K562 (cell line): ENCODE data around the gene ARMH3. TPM values are rescaled to one million over a fixed set of nuclear protein-coding genes. Genes with fewer than 3 reads are reported as not detected.

Source experiments
- BCL6 ChIP-seq: fragments of 250-450 bp; sonication (Bioruptor Pico); IDR thresholded peaks from 2 replicates; pipeline ENCODE4 v1.4.0; 2020
- DPF2 ChIP-seq: fragments of 450-650 bp; IDR thresholded peaks from 2 replicates; pipeline ENCODE4 v1.6.1; 2016
- JUNB ChIP-seq: fragments of 450-650 bp; formaldehyde crosslinking; conservative IDR thresholded peaks from 2 replicates; pipeline ENCODE4 v1.4.0; 2020; ENCODE audit warnings: mild to moderate bottlenecking
- KAT2B ChIP-seq: IDR thresholded peaks from one replicate; pipeline ENCODE4 v1.6.1; 2012; ENCODE audit warnings: low read depth, mild to moderate bottlenecking, control low read depth, inconsistent platforms, low read length, moderate library complexity
- MIER1 ChIP-seq: fragments of 450-650 bp; IDR thresholded peaks from 2 replicates; pipeline ENCODE4 v1.6.1; 2016; ENCODE audit warnings: antibody characterized with exemption, mild to moderate bottlenecking, low read depth
- MTF1 ChIP-seq: fragments of 250-450 bp; sonication (Bioruptor Pico); IDR thresholded peaks from 2 replicates; pipeline ENCODE4 v1.9.0; 2021; ENCODE audit warnings: moderate library complexity, mild to moderate bottlenecking, inconsistent platforms, borderline replicate concordance
- RB1 ChIP-seq: fragments of 450-650 bp; IDR thresholded peaks from 2 replicates; pipeline ENCODE4 v1.6.1; 2017; ENCODE audit warnings: low read depth, mild to moderate bottlenecking
- RFX1 ChIP-seq: fragments of 450-650 bp; IDR thresholded peaks from 2 replicates; pipeline ENCODE4 v1.6.1; 2016; ENCODE audit warnings: mild to moderate bottlenecking, moderate library complexity
- RNF2 ChIP-seq: sonication (generic); IDR thresholded peaks from 2 replicates; pipeline ENCODE4 v1.6.1; 2016
- ZNF3 ChIP-seq: fragments of 250-450 bp; sonication (Bioruptor Pico); IDR thresholded peaks from 2 replicates; pipeline ENCODE4 v1.5.0; 2021; ENCODE audit warnings: mild to moderate bottlenecking, moderate library complexity
- polyA plus RNA-seq, 8 experiments: library from polyadenylated mRNA; depleted of rRNA in 4 of 8; stranded (reverse) in 5 of 8; unstranded in 3 of 8; fragments of >200 nt; fragmentation: Nextera tagmentation in 2 of 8; fragmentation: Illumina TruSeq in 1 of 8; extraction: Ambion mirVana in 2 of 8; extraction: Trizol in 1 of 8; gene quantifications; 2 replicates each; pipeline versions ENCODE4 v1.2.1 to v1.2.3, GENCODE V29; 2011 to 2014; ENCODE audit warnings: inconsistent platforms in 1 of 8, missing spikeins in 1 of 8
- total RNA-seq, 7 experiments: library from RNA; depleted of rRNA in 6 of 7; stranded (reverse); fragments of >200 nt in 6 of 7; fragmentation: Illumina TruSeq in 2 of 7; extraction: Trizol in 2 of 7; gene quantifications; 2 replicates each; pipeline versions ENCODE4 v1.2.1 to v1.2.3, GENCODE V29; 2011 to 2021; ENCODE audit warnings: low replicate concordance in 1 of 7
- TF ChIP-seq, protein P1 (sequence below), 2 experiments: fragments of 450-650 bp in 1 of 2; IDR thresholded peaks; 2 replicates each; pipeline ENCODE4 v1.6.1; 2011 to 2017; ENCODE audit warnings: low read depth in 2 of 2, antibody characterized with exemption in 1 of 2, borderline replicate concordance in 1 of 2, low read length in 1 of 2, mild to moderate bottlenecking in 1 of 2, mixed read lengths in 1 of 2; ENCODE audit not compliant: control insufficient read depth in 1 of 2
- TF ChIP-seq, protein P2 (sequence below), 2 experiments: fragments of 450-650 bp; conservative IDR thresholded peaks; 2 replicates each; pipeline ENCODE4 v1.6.1; 2017; ENCODE audit warnings: mild to moderate bottlenecking in 2 of 2, moderate library complexity in 2 of 2
- TF ChIP-seq, protein P3 (sequence below): fragments of 250-450 bp; sonication (Bioruptor Pico); IDR thresholded peaks from 2 replicates; pipeline ENCODE4 v1.5.0; 2021; ENCODE audit warnings: mild to moderate bottlenecking, borderline replicate concordance

ARMH3 gene
- total and polyA plus RNA-seq, 9 of the 15 experiments (the other 6 are each of a cell fraction or from before 2014, with no cell fraction given) = 0.29 to 0.73 TPM; not detected in 7

DNA sequence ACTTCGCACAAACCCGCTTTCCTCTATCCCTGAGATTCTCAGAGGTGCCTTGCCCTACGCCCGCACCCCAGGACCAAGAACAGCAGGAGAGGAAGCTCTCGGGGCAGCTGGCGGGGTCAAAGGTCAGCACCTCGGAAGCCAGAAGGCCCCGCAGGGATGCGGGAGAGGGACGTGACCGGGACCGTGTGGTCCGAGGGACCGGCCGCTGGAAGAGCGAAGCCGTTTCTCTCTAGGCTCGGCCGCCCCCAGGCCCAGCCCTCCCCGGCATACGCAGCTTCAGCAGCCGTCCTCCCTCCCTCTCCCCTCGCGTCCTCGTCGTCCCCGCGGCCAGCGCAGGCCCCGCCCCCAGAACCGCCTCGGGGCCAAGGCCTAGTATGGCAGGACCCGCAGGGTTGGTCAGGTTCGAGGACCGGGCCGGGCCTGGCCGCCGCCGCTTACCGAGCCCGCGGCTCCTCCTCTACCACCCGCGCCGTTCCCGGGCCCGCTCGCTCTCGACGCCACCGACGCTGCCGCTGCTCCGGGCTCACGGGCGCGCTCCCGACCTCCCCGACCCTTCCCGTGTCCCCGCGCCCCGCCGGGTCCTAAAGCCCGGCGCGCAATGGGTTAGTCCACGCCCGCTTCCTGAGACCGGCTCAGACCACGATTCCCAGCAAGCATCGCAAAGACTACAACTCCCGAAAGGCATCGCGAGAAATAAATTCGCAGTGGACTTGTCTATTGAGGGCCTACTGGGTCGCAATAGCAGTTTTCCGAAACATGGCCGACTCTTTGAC is at the start of gene ARMH3 (continued):
- TF ChIP-seq, protein P1, sequence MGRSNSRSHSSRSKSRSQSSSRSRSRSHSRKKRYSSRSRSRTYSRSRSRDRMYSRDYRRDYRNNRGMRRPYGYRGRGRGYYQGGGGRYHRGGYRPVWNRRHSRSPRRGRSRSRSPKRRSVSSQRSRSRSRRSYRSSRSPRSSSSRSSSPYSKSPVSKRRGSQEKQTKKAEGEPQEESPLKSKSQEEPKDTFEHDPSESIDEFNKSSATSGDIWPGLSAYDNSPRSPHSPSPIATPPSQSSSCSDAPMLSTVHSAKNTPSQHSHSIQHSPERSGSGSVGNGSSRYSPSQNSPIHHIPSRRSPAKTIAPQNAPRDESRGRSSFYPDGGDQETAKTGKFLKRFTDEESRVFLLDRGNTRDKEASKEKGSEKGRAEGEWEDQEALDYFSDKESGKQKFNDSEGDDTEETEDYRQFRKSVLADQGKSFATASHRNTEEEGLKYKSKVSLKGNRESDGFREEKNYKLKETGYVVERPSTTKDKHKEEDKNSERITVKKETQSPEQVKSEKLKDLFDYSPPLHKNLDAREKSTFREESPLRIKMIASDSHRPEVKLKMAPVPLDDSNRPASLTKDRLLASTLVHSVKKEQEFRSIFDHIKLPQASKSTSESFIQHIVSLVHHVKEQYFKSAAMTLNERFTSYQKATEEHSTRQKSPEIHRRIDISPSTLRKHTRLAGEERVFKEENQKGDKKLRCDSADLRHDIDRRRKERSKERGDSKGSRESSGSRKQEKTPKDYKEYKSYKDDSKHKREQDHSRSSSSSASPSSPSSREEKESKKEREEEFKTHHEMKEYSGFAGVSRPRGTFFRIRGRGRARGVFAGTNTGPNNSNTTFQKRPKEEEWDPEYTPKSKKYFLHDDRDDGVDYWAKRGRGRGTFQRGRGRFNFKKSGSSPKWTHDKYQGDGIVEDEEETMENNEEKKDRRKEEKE (IDR thresholded peaks at IDR 0.05; ENCODE audit: borderline replicate concordance in 1 of 2, control insufficient read depth in 1 of 2, low read depth in 2 of 2, low read length in 1 of 2) = no peak; a peak in 1 of 4 replicates
- TF ChIP-seq BCL6 (CRISPR knock-in tag) (no peak), MIER1 (no peak), KAT2B (no peak), ZNF3 (no peak), DPF2 (no peak), MTF1 (CRISPR knock-in tag) (no peak), JUNB (no peak), RNF2 (peak; percentile 40; the same call in 1 of the 2 replicates), RFX1 (no peak), RB1 (peak; percentile 91)
- TF ChIP-seq, protein P2, sequence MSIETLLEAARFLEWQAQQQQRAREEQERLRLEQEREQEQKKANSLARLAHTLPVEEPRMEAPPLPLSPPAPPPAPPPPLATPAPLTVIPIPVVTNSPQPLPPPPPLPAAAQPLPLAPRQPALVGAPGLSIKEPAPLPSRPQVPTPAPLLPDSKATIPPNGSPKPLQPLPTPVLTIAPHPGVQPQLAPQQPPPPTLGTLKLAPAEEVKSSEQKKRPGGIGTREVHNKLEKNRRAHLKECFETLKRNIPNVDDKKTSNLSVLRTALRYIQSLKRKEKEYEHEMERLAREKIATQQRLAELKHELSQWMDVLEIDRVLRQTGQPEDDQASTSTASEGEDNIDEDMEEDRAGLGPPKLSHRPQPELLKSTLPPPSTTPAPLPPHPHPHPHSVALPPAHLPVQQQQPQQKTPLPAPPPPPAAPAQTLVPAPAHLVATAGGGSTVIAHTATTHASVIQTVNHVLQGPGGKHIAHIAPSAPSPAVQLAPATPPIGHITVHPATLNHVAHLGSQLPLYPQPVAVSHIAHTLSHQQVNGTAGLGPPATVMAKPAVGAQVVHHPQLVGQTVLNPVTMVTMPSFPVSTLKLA (conservative IDR thresholded peaks at IDR 0.05) = peak; percentile 63 to 83; a peak in 3 of 4 replicates
- TF ChIP-seq, protein P3, sequence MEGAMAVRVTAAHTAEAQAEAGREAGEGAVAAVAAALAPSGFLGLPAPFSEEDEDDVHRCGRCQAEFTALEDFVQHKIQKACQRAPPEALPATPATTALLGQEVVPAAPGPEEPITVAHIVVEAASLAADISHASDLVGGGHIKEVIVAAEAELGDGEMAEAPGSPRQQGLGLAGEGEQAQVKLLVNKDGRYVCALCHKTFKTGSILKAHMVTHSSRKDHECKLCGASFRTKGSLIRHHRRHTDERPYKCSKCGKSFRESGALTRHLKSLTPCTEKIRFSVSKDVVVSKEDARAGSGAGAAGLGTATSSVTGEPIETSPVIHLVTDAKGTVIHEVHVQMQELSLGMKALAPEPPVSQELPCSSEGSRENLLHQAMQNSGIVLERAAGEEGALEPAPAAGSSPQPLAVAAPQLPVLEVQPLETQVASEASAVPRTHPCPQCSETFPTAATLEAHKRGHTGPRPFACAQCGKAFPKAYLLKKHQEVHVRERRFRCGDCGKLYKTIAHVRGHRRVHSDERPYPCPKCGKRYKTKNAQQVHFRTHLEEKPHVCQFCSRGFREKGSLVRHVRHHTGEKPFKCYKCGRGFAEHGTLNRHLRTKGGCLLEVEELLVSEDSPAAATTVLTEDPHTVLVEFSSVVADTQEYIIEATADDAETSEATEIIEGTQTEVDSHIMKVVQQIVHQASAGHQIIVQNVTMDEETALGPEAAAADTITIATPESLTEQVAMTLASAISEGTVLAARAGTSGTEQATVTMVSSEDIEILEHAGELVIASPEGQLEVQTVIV (CRISPR knock-in tag) = no peak
